HepG2 (cell line): ENCODE measurements around the gene FKBP8. TPM values are rescaled to one million over a fixed set of nuclear protein-coding genes. Genes with fewer than 3 reads are reported as not detected.

Experiments used
- ADNP ChIP-seq: sonication (generic); formaldehyde crosslinking; IDR thresholded peaks from 2 replicates; pipeline ENCODE4 v1.4.0; 2020; ENCODE audit warnings: missing genetic modification reagents
- ASH2L ChIP-seq: fragments of 300-600, 200-600 bp; sonication (generic); IDR thresholded peaks from 2 replicates; pipeline ENCODE4 v1.7.0; 2017; ENCODE audit warnings: low read depth, mild to moderate bottlenecking, moderate library complexity, mixed read lengths, low read length; ENCODE audit not compliant: insufficient read length
- CEBPB ChIP-seq: IDR thresholded peaks from 2 replicates; pipeline ENCODE4 v1.6.1; 2011; ENCODE audit warnings: low read depth, low read length, improper control_type of control experiment, borderline replicate concordance
- CREB1 ChIP-seq, 2 experiments: fragments of 450-650 bp in 1 of 2; IDR thresholded peaks; 2 replicates each; pipeline ENCODE4 v1.6.1; 2016 to 2017; ENCODE audit warnings: control low read depth in 1 of 2, mild to moderate bottlenecking in 1 of 2, missing compliant biosample characterization in 1 of 2, missing genetic modification characterization in 1 of 2
- FOXP1 ChIP-seq, 2 experiments: fragments of 450-650 bp in 1 of 2; IDR thresholded peaks; 2 replicates each; pipeline ENCODE4 v1.6.1; 2017 to 2018; ENCODE audit warnings: antibody characterized with exemption in 1 of 2
- HNF4G ChIP-seq, 2 experiments: sonication (generic) in 1 of 2; formaldehyde crosslinking in 1 of 2; IDR thresholded peaks; 2 replicates each; pipeline versions ENCODE4 v1.4.0 to v1.6.1; 2011 to 2020; ENCODE audit warnings: borderline replicate concordance in 2 of 2, low read depth in 2 of 2, mild to moderate bottlenecking in 2 of 2, low read length in 1 of 2, missing genetic modification reagents in 1 of 2, moderate library complexity in 1 of 2
- MTA1 ChIP-seq: sonication (generic); formaldehyde crosslinking; IDR thresholded peaks from 2 replicates; pipeline ENCODE4 v1.4.0; 2020; ENCODE audit warnings: missing genetic modification reagents, mild to moderate bottlenecking, borderline replicate concordance
- MXD4 ChIP-seq: IDR thresholded peaks from 2 replicates; pipeline ENCODE4 v1.6.1; 2016; ENCODE audit warnings: mild to moderate bottlenecking, missing biosample characterization, missing genetic modification reagents
- STAG1 ChIP-seq: sonication (generic); formaldehyde crosslinking; IDR thresholded peaks from 2 replicates; pipeline ENCODE4 v1.4.0; 2020; ENCODE audit warnings: missing genetic modification reagents
- ZNF121 ChIP-seq: sonication (generic); formaldehyde crosslinking; IDR thresholded peaks from 2 replicates; pipeline ENCODE4 v1.5.0; 2020; ENCODE audit warnings: mild to moderate bottlenecking, missing genetic modification reagents
- ZNF124 ChIP-seq: sonication (generic); formaldehyde crosslinking; IDR thresholded peaks from 2 replicates; pipeline ENCODE4 v1.4.0; 2020; ENCODE audit warnings: missing genetic modification reagents
- ZNF451 ChIP-seq: sonication (generic); formaldehyde crosslinking; IDR thresholded peaks from 2 replicates; pipeline ENCODE4 v1.5.0; 2020; ENCODE audit warnings: mild to moderate bottlenecking, missing genetic modification reagents
- polyA plus RNA-seq, 8 experiments: library from polyadenylated mRNA; depleted of rRNA in 3 of 8; stranded (reverse) in 7 of 8; unstranded in 1 of 8; fragments of >200 nt; fragmentation: Illumina TruSeq in 4 of 8; extraction: Trizol in 4 of 8; gene quantifications; 2 replicates each; pipeline versions ENCODE4 v1.2.1 to v1.2.3, GENCODE V29; 2011 to 2016; ENCODE audit warnings: low read depth in 4 of 8, missing spikeins in 1 of 8, mixed read lengths in 1 of 8; ENCODE audit not compliant: insufficient read depth in 1 of 8
- total RNA-seq, 5 experiments: library from RNA; depleted of rRNA; stranded (reverse); fragments of >200 nt; fragmentation: Illumina TruSeq; extraction: Trizol; gene quantifications; 2 replicates each; pipeline ENCODE4 v1.2.3, GENCODE V29; 2016; ENCODE audit warnings: low read depth in 1 of 5
- TF ChIP-seq, protein P1 (sequence below): sonication (generic); formaldehyde crosslinking; conservative IDR thresholded peaks from 2 replicates; pipeline ENCODE4 v1.8.0; 2022; ENCODE audit warnings: mild to moderate bottlenecking, moderate library complexity, missing genetic modification reagents
- TF ChIP-seq, protein P2 (sequence below): sonication (generic); formaldehyde crosslinking; IDR thresholded peaks from 2 replicates; pipeline ENCODE4 v1.8.1; 2023; ENCODE audit warnings: missing genetic modification reagents, mild to moderate bottlenecking, borderline replicate concordance
- TF ChIP-seq, protein P3 (sequence below): sonication (generic); formaldehyde crosslinking; IDR thresholded peaks from 2 replicates; pipeline ENCODE4 v1.8.0; 2023; ENCODE audit warnings: mild to moderate bottlenecking, missing genetic modification reagents
- TF ChIP-seq, protein P4 (sequence below): sonication (generic); formaldehyde crosslinking; IDR thresholded peaks from 2 replicates; pipeline ENCODE4 v1.4.0; 2020; ENCODE audit warnings: mild to moderate bottlenecking, missing genetic modification reagents
- TF ChIP-seq, protein P5 (sequence below): sonication (generic); formaldehyde crosslinking; IDR thresholded peaks from 2 replicates; pipeline ENCODE4 v1.8.1; 2023; ENCODE audit warnings: missing genetic modification reagents, inconsistent platforms, borderline replicate concordance

FKBP8 gene
- total and polyA plus RNA-seq, 2 of the 13 experiments (the other 11 are each of a cell fraction or from before 2014, with no cell fraction given): 81.7 to 93.9 TPM

DNA sequence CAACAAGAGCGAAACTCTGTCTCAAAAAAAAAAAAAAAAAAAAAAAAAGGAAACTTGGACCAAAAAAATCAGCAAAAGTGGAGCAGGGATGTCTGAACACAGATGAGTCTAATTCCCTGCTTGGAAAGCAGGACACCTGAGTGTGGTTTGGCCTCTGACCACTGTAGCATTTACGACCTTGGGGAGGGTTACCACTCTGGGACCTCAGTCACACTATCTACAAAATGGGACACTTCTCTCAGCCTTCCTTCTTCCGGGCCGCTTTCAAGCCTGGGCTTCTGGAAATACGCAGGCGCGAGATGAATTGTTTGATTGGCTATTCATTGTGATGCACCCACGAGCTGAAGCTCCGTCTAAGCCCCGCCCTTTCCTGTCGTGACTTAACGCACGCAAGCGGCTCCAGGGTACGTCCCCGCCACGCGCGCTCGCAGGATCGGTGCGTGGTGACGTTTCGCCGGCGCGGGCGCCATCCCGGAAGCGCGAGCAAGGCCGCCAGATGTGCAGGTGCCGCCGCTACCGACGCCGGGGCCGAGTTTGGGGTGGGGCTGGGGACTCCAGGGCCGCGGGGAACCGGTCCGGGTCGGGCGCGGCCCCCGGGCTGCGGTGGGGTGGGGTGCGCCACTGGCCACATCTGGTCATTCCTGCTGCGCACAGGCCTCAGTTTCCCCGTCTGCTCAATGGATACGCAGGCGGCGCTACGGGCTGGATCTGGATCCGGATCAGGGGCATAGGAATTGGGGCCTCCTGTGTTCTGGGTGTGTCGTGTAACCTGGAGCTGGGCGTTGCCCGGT is 14.2 kb upstream of the FKBP8 start, which contains the start of gene KXD1 (continued):
- TF ChIP-seq, protein P1, sequence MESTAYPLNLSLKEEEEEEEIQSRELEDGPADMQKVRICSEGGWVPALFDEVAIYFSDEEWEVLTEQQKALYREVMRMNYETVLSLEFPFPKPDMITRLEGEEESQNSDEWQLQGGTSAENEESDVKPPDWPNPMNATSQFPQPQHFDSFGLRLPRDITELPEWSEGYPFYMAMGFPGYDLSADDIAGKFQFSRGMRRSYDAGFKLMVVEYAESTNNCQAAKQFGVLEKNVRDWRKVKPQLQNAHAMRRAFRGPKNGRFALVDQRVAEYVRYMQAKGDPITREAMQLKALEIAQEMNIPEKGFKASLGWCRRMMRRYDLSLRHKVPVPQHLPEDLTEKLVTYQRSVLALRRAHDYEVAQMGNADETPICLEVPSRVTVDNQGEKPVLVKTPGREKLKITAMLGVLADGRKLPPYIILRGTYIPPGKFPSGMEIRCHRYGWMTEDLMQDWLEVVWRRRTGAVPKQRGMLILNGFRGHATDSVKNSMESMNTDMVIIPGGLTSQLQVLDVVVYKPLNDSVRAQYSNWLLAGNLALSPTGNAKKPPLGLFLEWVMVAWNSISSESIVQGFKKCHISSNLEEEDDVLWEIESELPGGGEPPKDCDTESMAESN (CRISPR knock-in tag): peak; percentile 27; the same call in 1 of the 2 replicates
- TF ChIP-seq, protein P2, sequence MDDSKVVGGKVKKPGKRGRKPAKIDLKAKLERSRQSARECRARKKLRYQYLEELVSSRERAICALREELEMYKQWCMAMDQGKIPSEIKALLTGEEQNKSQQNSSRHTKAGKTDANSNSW: no peak
- TF ChIP-seq, protein P3, sequence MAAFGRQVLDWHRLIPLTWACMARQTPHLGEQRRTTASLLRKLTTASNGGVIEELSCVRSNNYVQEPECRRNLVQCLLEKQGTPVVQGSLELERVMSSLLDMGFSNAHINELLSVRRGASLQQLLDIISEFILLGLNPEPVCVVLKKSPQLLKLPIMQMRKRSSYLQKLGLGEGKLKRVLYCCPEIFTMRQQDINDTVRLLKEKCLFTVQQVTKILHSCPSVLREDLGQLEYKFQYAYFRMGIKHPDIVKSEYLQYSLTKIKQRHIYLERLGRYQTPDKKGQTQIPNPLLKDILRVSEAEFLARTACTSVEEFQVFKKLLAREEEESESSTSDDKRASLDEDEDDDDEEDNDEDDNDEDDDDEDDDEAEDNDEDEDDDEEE (CRISPR knock-in tag): 0 out of 2 replicates have a peak, but pooled peaks have one; percentile 68
- peak; percentile 81; the same call in 1 of the 2 replicates for TF ChIP-seq MTA1 (CRISPR knock-in tag)
- no peak for TF ChIP-seq HNF4G (IDR thresholded peaks at IDR 0.05; ENCODE audit: borderline replicate concordance, low read depth, low read length)
- TF ChIP-seq HNF4G (CRISPR knock-in tag; IDR thresholded peaks at IDR 0.05; ENCODE audit: borderline replicate concordance, low read depth): no peak; the same call in 1 of the 2 replicates
- TF ChIP-seq ASH2L: peak; percentile 62
- TF ChIP-seq, protein P4, sequence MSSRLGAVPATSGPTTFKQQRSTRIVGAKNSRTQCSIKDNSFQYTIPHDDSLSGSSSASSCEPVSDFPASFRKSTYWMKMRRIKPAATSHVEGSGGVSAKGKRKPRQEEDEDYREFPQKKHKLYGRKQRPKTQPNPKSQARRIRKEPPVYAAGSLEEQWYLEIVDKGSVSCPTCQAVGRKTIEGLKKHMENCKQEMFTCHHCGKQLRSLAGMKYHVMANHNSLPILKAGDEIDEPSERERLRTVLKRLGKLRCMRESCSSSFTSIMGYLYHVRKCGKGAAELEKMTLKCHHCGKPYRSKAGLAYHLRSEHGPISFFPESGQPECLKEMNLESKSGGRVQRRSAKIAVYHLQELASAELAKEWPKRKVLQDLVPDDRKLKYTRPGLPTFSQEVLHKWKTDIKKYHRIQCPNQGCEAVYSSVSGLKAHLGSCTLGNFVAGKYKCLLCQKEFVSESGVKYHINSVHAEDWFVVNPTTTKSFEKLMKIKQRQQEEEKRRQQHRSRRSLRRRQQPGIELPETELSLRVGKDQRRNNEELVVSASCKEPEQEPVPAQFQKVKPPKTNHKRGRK (CRISPR knock-in tag): no peak
- TF ChIP-seq ZNF124 (CRISPR knock-in tag): no peak
- TF ChIP-seq CEBPB: no peak
- 0 out of 2 replicates have a peak, but pooled peaks have one; percentile 49 for TF ChIP-seq ZNF121 (CRISPR knock-in tag)
- TF ChIP-seq MXD4: peak; percentile 79; the same call in 1 of the 2 replicates
- peak; percentile 81 for TF ChIP-seq CREB1 (IDR thresholded peaks at IDR 0.05)
- peak; percentile 89 for TF ChIP-seq CREB1 (CRISPR knock-in tag; IDR thresholded peaks at IDR 0.05)
- peak; percentile 100 for TF ChIP-seq ADNP
- TF ChIP-seq, protein P5, sequence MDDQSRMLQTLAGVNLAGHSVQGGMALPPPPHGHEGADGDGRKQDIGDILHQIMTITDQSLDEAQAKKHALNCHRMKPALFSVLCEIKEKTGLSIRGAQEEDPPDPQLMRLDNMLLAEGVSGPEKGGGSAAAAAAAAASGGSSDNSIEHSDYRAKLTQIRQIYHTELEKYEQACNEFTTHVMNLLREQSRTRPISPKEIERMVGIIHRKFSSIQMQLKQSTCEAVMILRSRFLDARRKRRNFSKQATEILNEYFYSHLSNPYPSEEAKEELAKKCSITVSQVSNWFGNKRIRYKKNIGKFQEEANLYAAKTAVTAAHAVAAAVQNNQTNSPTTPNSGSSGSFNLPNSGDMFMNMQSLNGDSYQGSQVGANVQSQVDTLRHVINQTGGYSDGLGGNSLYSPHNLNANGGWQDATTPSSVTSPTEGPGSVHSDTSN (CRISPR knock-in tag): no peak
- no peak for TF ChIP-seq ZNF451 (CRISPR knock-in tag)
- TF ChIP-seq STAG1: 0 out of 2 replicates have a peak, but pooled peaks have one; percentile 15
- TF ChIP-seq FOXP1 (IDR thresholded peaks at IDR 0.05): no peak
- TF ChIP-seq FOXP1 (CRISPR knock-in tag; IDR thresholded peaks at IDR 0.05): no peak
